ENCODE data around the gene ZBTB20. TPM values are rescaled to one million over a fixed set of nuclear protein-coding genes. Genes with fewer than 3 reads are reported as not detected.

The ZBTB20 gene
- total and polyA plus RNA-seq, 10 of the 15 experiments (the other 5 are each of a cell fraction or from before 2014, with no cell fraction given) = 0.20 to 5.5 (median 2.2) TPM

DNA sequence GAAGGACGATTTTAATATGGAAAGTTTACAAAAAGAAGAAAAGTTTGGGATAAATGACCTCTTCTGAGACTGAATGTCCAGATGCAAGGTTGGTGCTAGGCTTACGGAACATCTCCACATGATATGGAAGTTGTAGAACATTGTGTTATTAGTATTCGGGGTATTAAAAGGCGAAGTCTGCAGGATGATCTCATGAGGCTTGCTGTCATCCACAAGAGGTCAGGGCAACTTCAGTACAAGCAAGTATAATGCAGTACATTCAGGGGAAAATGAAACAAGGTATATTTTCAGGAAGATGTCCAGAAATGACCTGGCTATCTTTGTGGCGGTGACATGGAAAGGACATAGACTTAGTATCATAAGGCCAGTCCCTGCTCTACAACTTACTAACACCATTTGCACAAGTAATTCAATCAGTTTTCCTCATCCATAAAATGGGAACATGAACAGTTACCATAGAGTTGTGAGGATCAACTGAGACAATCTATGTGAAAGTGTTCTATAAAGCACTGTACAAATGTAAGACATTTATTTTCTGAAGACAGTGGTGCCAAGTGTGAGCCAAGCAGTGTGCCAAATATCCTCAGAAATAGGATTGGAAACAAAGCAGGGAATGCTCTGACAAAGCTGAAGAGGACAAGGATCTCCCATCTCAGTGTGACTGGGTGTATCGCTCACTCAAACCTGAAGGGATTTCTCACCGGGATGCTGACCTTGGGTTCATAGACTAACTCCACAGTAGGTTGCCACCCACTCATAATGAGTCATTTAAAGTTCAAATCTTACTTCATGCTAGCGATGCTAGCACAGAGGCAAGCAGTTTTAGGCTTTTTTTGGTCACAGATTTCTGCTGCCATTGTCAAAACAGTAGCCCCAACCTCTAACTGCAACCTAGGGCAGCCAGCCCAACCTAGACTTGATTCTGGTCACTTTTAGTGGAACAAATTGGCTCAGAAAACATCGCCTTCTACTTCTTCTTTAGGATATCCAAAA lies 735.0 kb downstream of the ZBTB20 start (continued):
- TF ChIP-seq RAD21 (IDR thresholded peaks at IDR 0.05; ENCODE audit: insufficient read depth, low read depth, low read length) (peak; percentile 33; the same call in 1 of the 2 replicates), POLR2A (IDR thresholded peaks at IDR 0.05; ENCODE audit: low read depth, low read length) (no peak), SPI1 (IDR thresholded peaks at IDR 0.05; ENCODE audit: borderline replicate concordance, insufficient read depth, low read depth, low read length) (no peak), MEF2B (IDR thresholded peaks at IDR 0.05; ENCODE audit: partially characterized antibody, poor library complexity, severe bottlenecking) (no peak), SMAD5 (IDR thresholded peaks at IDR 0.05; ENCODE audit: low read depth) (no peak), ZNF384 (IDR thresholded peaks at IDR 0.05; ENCODE audit: borderline replicate concordance, low read depth, low read length) (no peak), CHD1 (IDR thresholded peaks at IDR 0.05; ENCODE audit: low read depth, low read length) (no peak), NR2C1 (IDR thresholded peaks at IDR 0.05) (no peak), KDM1A (IDR thresholded peaks at IDR 0.05; ENCODE audit: borderline replicate concordance) (no peak), PML (IDR thresholded peaks at IDR 0.05; ENCODE audit: low read length) (0 out of 2 replicates have a peak, but pooled peaks have one; percentile 24), STAT3 (IDR thresholded peaks at IDR 0.05; ENCODE audit: low read depth, low read length) (no peak), EP300 (IDR thresholded peaks at IDR 0.05; ENCODE audit: borderline replicate concordance in 1 of 2, control insufficient read depth in 1 of 2, low read depth in 2 of 2, low read length in 2 of 2) (no peak), BHLHE40 (IDR thresholded peaks at IDR 0.05; ENCODE audit: borderline replicate concordance in 1 of 2, low read depth in 2 of 2, low read length in 1 of 2) (no peak), MTA3 (IDR thresholded peaks at IDR 0.05; ENCODE audit: borderline replicate concordance, low read length) (no peak)
- TF ChIP-seq, protein P1, sequence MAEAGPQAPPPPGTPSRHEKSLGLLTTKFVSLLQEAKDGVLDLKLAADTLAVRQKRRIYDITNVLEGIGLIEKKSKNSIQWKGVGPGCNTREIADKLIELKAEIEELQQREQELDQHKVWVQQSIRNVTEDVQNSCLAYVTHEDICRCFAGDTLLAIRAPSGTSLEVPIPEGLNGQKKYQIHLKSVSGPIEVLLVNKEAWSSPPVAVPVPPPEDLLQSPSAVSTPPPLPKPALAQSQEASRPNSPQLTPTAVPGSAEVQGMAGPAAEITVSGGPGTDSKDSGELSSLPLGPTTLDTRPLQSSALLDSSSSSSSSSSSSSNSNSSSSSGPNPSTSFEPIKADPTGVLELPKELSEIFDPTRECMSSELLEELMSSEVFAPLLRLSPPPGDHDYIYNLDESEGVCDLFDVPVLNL (IDR thresholded peaks at IDR 0.05; ENCODE audit: low read depth, low read length) = no peak
- TF ChIP-seq, protein P2, sequence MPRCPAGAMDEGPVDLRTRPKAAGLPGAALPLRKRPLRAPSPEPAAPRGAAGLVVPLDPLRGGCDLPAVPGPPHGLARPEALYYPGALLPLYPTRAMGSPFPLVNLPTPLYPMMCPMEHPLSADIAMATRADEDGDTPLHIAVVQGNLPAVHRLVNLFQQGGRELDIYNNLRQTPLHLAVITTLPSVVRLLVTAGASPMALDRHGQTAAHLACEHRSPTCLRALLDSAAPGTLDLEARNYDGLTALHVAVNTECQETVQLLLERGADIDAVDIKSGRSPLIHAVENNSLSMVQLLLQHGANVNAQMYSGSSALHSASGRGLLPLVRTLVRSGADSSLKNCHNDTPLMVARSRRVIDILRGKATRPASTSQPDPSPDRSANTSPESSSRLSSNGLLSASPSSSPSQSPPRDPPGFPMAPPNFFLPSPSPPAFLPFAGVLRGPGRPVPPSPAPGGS (IDR thresholded peaks at IDR 0.05; ENCODE audit: borderline replicate concordance, insufficient read depth, low read depth, low read length, poor library complexity, severe bottlenecking) = peak; percentile 37
- TF ChIP-seq, protein P3, sequence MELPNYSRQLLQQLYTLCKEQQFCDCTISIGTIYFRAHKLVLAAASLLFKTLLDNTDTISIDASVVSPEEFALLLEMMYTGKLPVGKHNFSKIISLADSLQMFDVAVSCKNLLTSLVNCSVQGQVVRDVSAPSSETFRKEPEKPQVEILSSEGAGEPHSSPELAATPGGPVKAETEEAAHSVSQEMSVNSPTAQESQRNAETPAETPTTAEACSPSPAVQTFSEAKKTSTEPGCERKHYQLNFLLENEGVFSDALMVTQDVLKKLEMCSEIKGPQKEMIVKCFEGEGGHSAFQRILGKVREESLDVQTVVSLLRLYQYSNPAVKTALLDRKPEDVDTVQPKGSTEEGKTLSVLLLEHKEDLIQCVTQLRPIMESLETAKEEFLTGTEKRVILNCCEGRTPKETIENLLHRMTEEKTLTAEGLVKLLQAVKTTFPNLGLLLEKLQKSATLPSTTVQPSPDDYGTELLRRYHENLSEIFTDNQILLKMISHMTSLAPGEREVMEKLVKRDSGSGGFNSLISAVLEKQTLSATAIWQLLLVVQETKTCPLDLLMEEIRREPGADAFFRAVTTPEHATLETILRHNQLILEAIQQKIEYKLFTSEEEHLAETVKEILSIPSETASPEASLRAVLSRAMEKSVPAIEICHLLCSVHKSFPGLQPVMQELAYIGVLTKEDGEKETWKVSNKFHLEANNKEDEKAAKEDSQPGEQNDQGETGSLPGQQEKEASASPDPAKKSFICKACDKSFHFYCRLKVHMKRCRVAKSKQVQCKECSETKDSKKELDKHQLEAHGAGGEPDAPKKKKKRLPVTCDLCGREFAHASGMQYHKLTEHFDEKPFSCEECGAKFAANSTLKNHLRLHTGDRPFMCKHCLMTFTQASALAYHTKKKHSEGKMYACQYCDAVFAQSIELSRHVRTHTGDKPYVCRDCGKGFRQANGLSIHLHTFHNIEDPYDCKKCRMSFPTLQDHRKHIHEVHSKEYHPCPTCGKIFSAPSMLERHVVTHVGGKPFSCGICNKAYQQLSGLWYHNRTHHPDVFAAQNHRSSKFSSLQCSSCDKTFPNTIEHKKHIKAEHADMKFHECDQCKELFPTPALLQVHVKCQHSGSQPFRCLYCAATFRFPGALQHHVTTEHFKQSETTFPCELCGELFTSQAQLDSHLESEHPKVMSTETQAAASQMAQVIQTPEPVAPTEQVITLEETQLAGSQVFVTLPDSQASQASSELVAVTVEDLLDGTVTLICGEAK (IDR thresholded peaks at IDR 0.05; ENCODE audit: borderline replicate concordance) = no peak
- TF ChIP-seq, protein P4, sequence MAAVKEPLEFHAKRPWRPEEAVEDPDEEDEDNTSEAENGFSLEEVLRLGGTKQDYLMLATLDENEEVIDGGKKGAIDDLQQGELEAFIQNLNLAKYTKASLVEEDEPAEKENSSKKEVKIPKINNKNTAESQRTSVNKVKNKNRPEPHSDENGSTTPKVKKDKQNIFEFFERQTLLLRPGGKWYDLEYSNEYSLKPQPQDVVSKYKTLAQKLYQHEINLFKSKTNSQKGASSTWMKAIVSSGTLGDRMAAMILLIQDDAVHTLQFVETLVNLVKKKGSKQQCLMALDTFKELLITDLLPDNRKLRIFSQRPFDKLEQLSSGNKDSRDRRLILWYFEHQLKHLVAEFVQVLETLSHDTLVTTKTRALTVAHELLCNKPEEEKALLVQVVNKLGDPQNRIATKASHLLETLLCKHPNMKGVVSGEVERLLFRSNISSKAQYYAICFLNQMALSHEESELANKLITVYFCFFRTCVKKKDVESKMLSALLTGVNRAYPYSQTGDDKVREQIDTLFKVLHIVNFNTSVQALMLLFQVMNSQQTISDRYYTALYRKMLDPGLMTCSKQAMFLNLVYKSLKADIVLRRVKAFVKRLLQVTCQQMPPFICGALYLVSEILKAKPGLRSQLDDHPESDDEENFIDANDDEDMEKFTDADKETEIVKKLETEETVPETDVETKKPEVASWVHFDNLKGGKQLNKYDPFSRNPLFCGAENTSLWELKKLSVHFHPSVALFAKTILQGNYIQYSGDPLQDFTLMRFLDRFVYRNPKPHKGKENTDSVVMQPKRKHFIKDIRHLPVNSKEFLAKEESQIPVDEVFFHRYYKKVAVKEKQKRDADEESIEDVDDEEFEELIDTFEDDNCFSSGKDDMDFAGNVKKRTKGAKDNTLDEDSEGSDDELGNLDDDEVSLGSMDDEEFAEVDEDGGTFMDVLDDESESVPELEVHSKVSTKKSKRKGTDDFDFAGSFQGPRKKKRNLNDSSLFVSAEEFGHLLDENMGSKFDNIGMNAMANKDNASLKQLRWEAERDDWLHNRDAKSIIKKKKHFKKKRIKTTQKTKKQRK (IDR thresholded peaks at IDR 0.05; ENCODE audit: low read depth, low read length) = no peak
